ENCODE measurements around the gene CDS2. TPM values are rescaled to one million over a fixed set of nuclear protein-coding genes. Genes with fewer than 3 reads are reported as not detected.

The CDS2 gene
- total RNA-seq, 1 experiment from 2014 or later, result 37.5 TPM

DNA sequence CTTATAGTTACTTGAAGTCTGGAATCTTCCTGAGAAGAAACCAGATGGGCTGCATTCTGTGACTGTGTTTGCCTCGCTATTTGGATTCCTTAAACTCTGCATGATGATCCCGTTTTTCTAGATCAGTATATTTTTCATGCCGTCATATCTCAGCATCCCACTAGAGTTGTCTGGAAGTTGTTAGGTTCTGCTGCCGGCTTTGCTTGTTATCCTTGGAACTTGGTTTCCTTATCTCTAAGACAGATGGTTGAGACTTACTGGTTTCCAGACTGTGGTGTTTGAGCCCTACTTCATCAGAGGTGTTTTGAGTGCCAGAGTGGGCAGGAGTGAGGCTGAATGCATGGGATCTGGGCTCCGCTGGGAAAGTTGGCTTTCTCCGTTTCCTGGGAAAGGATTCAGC is 50.3 kb downstream of the CDS2 start:
- Histone ChIP-seq H3K4me2 (ENCODE audit: low read length) (no peak overlapping the region), H3K36me3 (ENCODE audit: control insufficient read depth in 1 of 2, insufficient read depth in 2 of 2, low read length in 2 of 2) (no peaks in the 10 kb centered on the region; a peak in 1 of 4 replicates), H3K9me2 (ENCODE audit: insufficient read depth) (no peaks in the 10 kb centered on the region), H3K4me1 (ENCODE audit: control insufficient read depth in 1 of 2, insufficient read depth in 2 of 2, low read length in 2 of 2) (peaks cover 0 to 5% of the 10 kb centered on the region in 2 experiments; a peak in 1 of 4 replicates), H2AFZ (ENCODE audit: low read depth, low read length, poor library complexity, severe bottlenecking) (no peak overlapping the region), H3K27ac (ENCODE audit: low read depth, low read length) (no peak overlapping the region), H3K9ac (ENCODE audit: low read length) (no peak overlapping the region), H3K9me3 (ENCODE audit: control insufficient read depth in 1 of 2, insufficient read depth in 1 of 2, low read depth in 1 of 2, low read length in 2 of 2) (no peaks in the 10 kb centered on the region), H3K27me3 (ENCODE audit: insufficient read depth, low read length) (no peaks in the 10 kb centered on the region), H3K4me3 (replicated peaks in 1 of 2; ENCODE audit: low read depth in 1 of 2, low read length in 2 of 2) (no peak overlapping the region), H4K20me1 (ENCODE audit: insufficient read depth) (no peaks in the 10 kb centered on the region), H3K79me2 (ENCODE audit: insufficient read depth, low read length) (no peaks in the 10 kb centered on the region)
- TF ChIP-seq, protein P1, sequence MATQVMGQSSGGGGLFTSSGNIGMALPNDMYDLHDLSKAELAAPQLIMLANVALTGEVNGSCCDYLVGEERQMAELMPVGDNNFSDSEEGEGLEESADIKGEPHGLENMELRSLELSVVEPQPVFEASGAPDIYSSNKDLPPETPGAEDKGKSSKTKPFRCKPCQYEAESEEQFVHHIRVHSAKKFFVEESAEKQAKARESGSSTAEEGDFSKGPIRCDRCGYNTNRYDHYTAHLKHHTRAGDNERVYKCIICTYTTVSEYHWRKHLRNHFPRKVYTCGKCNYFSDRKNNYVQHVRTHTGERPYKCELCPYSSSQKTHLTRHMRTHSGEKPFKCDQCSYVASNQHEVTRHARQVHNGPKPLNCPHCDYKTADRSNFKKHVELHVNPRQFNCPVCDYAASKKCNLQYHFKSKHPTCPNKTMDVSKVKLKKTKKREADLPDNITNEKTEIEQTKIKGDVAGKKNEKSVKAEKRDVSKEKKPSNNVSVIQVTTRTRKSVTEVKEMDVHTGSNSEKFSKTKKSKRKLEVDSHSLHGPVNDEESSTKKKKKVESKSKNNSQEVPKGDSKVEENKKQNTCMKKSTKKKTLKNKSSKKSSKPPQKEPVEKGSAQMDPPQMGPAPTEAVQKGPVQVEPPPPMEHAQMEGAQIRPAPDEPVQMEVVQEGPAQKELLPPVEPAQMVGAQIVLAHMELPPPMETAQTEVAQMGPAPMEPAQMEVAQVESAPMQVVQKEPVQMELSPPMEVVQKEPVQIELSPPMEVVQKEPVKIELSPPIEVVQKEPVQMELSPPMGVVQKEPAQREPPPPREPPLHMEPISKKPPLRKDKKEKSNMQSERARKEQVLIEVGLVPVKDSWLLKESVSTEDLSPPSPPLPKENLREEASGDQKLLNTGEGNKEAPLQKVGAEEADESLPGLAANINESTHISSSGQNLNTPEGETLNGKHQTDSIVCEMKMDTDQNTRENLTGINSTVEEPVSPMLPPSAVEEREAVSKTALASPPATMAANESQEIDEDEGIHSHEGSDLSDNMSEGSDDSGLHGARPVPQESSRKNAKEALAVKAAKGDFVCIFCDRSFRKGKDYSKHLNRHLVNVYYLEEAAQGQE (IDR thresholded peaks at IDR 0.05; ENCODE audit: low read depth), result no peak
- TF ChIP-seq FOSL1 (IDR thresholded peaks at IDR 0.05; ENCODE audit: low read depth) (no peak), CEBPB (IDR thresholded peaks at IDR 0.05; ENCODE audit: low read depth) (no peak), EZH2phosphoT487 (IDR thresholded peaks at IDR 0.05; ENCODE audit: borderline replicate concordance) (no peak), POLR2AphosphoS5 (IDR thresholded peaks at IDR 0.05; ENCODE audit: low read depth, low read length) (no peak), ZNF274 (IDR thresholded peaks at IDR 0.05; ENCODE audit: low read depth, low read length) (no peak), ZFX (IDR thresholded peaks at IDR 0.05) (no peak), MAX (IDR thresholded peaks at IDR 0.05) (no peak), YY1 (IDR thresholded peaks at IDR 0.05; ENCODE audit: extremely low read depth, insufficient replicate concordance, low read depth, low read length) (no peak), CBX3 (IDR thresholded peaks at IDR 0.05; ENCODE audit: low read depth) (no peak)
- ATAC-seq (no peak), DNase-seq (ENCODE audit: low read depth, low spot score) (no peak)
- ChIA-PET RAD21 (ENCODE audit: low non-redundant PET in 1 of 2, low total read pairs in 2 of 2, uncharacterized antibody in 2 of 2, unreplicated experiment in 2 of 2) (no interaction called here), POLR2A (no interaction called here), CTCF (no interaction called here)
- BruUV-seq (replicated peaks), result no TSS peak
- intact Hi-C loops (cut with micrococcal nuclease), result no loop called here
